ENCODE measurements around the gene LYST. TPM values are rescaled to one million over a fixed set of nuclear protein-coding genes. Genes with fewer than 3 reads are reported as not detected.

The LYST gene
- total and polyA plus RNA-seq, 2 donors (not counting 3 experiments of a cell fraction or from before 2014, with no cell fraction given): 3.1 to 9.6 TPM

DNA sequence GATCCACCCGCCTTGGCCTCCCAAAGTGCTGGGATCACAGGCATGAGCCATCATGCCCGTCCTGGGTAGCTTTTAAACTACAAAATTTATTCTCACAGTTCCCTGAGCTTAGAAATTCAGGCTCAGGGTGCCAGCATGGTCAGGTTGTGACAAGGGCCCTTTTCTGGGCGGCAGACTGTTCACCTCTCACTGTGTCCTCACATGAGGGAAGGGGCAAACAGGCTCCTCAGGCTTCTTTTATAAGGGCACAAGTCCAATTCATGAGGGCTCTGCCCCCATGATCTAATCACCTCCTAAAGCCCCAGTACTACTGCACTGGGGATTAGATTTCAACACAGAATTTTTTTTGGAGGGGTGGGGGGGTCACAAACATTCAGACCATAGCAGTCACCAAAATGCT, 253.9 kb downstream of the LYST start:
- Histone ChIP-seq H3K27me3 (ENCODE audit: control insufficient read depth in 2 of 2, insufficient read depth in 2 of 2, low read length in 2 of 2) (peaks cover 0 to 2% of the 10 kb centered on the region in 2 experiments), H4K20me1 (replicated peaks; ENCODE audit: control insufficient read depth, extremely low read depth, insufficient read depth, low read length) (no peaks in the 10 kb centered on the region), H3K9me3 (replicated peaks; ENCODE audit: control insufficient read depth, insufficient read depth, low read length) (no peaks in the 10 kb centered on the region), H3K36me3 (ENCODE audit: control insufficient read depth in 2 of 2, extremely low read depth in 1 of 2, insufficient read depth in 2 of 2, low read length in 2 of 2) (no peaks in the 10 kb centered on the region), H3K4me1 (ENCODE audit: control insufficient read depth, extremely low read depth, insufficient read depth, low read length) (no peaks in the 10 kb centered on the region), H3K4me3 (replicated peaks in 1 of 3; ENCODE audit: insufficient read depth in 1 of 3, low read depth in 1 of 3, low read length in 3 of 3) (no peak overlapping the region), H2AFZ (ENCODE audit: low read depth, low read length) (no peak overlapping the region), H3K4me2 (ENCODE audit: insufficient read depth, low read length) (no peak overlapping the region), H3K9me1 (replicated peaks; ENCODE audit: control insufficient read depth, extremely low read depth, insufficient read depth, low read length) (no peaks in the 10 kb centered on the region), H3K27ac (ENCODE audit: insufficient read depth, low read depth, low read length) (no peak overlapping the region), H3K9ac (replicated peaks; ENCODE audit: extremely low read depth, insufficient read depth, low read length) (no peak overlapping the region), H3K79me2 (ENCODE audit: control insufficient read depth, insufficient read depth, low read length) (no peaks in the 10 kb centered on the region)
- ChIA-PET CTCF (interaction anchor here (4.4 kb wide), 1 partner anchor 12 kb away, joined by 24 read pairs; no protein-coding TSS in a partner anchor), POLR2A (no interaction called here)
- no peak for FAIRE-seq
- TF ChIP-seq GATA2 (IDR thresholded peaks at IDR 0.05; ENCODE audit: insufficient read depth, insufficient read length, low read depth, low read length) (no peak), JUN (IDR thresholded peaks at IDR 0.05; ENCODE audit: borderline replicate concordance, insufficient read depth, insufficient read length, low read depth) (no peak), MYC (IDR thresholded peaks at IDR 0.05; ENCODE audit: low read depth, low read length) (no peak), FOS (IDR thresholded peaks at IDR 0.05; ENCODE audit: borderline replicate concordance, insufficient read depth, low read length) (no peak), POLR2AphosphoS5 (IDR thresholded peaks at IDR 0.05; ENCODE audit: insufficient read depth, low read depth, low read length) (no peak), POLR2A (IDR thresholded peaks at IDR 0.05; ENCODE audit: low read depth, low read length) (no peak), EZH2 (IDR thresholded peaks at IDR 0.05; ENCODE audit: borderline replicate concordance, low read depth, low read length, severe bottlenecking) (no peak)
- TF ChIP-seq, protein P1, sequence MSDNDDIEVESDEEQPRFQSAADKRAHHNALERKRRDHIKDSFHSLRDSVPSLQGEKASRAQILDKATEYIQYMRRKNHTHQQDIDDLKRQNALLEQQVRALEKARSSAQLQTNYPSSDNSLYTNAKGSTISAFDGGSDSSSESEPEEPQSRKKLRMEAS (IDR thresholded peaks at IDR 0.05; ENCODE audit: insufficient read depth, insufficient read length): no peak
- TF ChIP-seq, protein P2, sequence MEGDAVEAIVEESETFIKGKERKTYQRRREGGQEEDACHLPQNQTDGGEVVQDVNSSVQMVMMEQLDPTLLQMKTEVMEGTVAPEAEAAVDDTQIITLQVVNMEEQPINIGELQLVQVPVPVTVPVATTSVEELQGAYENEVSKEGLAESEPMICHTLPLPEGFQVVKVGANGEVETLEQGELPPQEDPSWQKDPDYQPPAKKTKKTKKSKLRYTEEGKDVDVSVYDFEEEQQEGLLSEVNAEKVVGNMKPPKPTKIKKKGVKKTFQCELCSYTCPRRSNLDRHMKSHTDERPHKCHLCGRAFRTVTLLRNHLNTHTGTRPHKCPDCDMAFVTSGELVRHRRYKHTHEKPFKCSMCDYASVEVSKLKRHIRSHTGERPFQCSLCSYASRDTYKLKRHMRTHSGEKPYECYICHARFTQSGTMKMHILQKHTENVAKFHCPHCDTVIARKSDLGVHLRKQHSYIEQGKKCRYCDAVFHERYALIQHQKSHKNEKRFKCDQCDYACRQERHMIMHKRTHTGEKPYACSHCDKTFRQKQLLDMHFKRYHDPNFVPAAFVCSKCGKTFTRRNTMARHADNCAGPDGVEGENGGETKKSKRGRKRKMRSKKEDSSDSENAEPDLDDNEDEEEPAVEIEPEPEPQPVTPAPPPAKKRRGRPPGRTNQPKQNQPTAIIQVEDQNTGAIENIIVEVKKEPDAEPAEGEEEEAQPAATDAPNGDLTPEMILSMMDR (IDR thresholded peaks at IDR 0.05; ENCODE audit: extremely low read depth in 1 of 2, insufficient read depth in 1 of 2, low read depth in 1 of 2, low read length in 2 of 2): no peak
- no TSS peak for BruUV-seq (replicated peaks)
- intact Hi-C loops (cut with micrococcal nuclease) (no loop called here), dilution Hi-C loops (cut with MboI; ENCODE audit: extremely low pct_ligation_motif_present, low sequenced_read_pairs) (no loop called here)
- DNase-seq (ENCODE audit: low read depth, low spot score): no peak

MicroRNA genes within 50 kb of the gene (microRNA counts, 767-probe panel; counts per million panel counts)
- microRNA hsa-miR-1537: 723 counts per million, percentile 96 among the panel's probes with 10 or more counts

Small RNA genes within 50 kb of the gene (microRNA-seq; reads per million reads assigned to microRNA genes)
- not detected for gene MIR1537 (ENCODE audit: borderline number of aligned reads, borderline replicate concordance)

Small RNA genes within 50 kb of the gene (small RNA-seq; reads per million reads assigned to genes)
- not detected for gene MIR1537 (ENCODE audit: insufficient read depth, insufficient read length, low read depth, low replicate concordance)
- not detected for gene RNU6-968P (ENCODE audit: insufficient read depth, insufficient read length, low read depth, low replicate concordance)

Other genes starting within 250 kb of the LYST start
- gene GNG4, start 217.1 kb downstream of the LYST start, total RNA-seq: not detected in 2 replicates
- 0.10 TPM in 2 replicates for gene GNG4, start 217.1 kb downstream of the LYST start, polyA plus RNA-seq
- gene NID1, start 198.2 kb upstream of the LYST start, total RNA-seq: 87.0 and 102 TPM in 2 replicates
- 87.8 and 109 TPM in 2 replicates for gene NID1, start 198.2 kb upstream of the LYST start, polyA plus RNA-seq